Left lung (tissue), 10 donors: ENCODE measurements around the gene HINT2. TPM values are rescaled to one million over a fixed set of nuclear protein-coding genes. Genes with fewer than 3 reads are reported as not detected.
A peak's percentile ranks its signal among the peaks of the same experiment; 100 is the strongest.

Experiments
- ATAC-seq: fragments of 200-7000 bp; cut with Tn5 transposase; one replicate; pipeline ENCODE4 v1.9.1; 2020; ENCODE audit warnings: moderate library complexity
- DNase-seq, 4 donors: peaks; one replicate each; pipeline ENCODE4 v3.0.0-alpha.2; 2013 to 2020
- H3K27ac ChIP-seq, 2 donors: fragments of 200-600 bp; sonication (generic) in 1 of 2; one replicate each; pipeline versions ENCODE4 v1.5.0 to v1.8.0; 2020 to 2021
- H3K27me3 ChIP-seq, 2 donors: fragments of 200-600 bp; sonication (generic) in 1 of 2; one replicate each; pipeline versions ENCODE4 v1.5.0 to v1.8.0; 2020 to 2021
- H3K36me3 ChIP-seq, 2 donors: fragments of 200-600 bp; sonication (generic) in 1 of 2; one replicate each; pipeline versions ENCODE4 v1.5.0 to v1.8.0; 2020 to 2021
- H3K4me1 ChIP-seq, 2 donors: fragments of 200-600 bp; one replicate each; pipeline ENCODE4 v1.8.0; 2021
- H3K4me3 ChIP-seq, 2 donors: fragments of 200-600 bp; sonication (generic) in 1 of 2; one replicate each; pipeline versions ENCODE4 v1.5.0 to v1.8.0; 2020 to 2021; ENCODE audit warnings: mild to moderate bottlenecking in 1 of 2
- H3K9me3 ChIP-seq, 2 donors: fragments of 200-600 bp; sonication (generic) in 1 of 2; one replicate each; pipeline versions ENCODE4 v1.5.0 to v1.8.0; 2020 to 2021
- CTCF ChIP-seq, 2 donors: fragments of 200-600 bp; sonication (generic) in 1 of 2; IDR thresholded peaks; one replicate each; pipeline versions ENCODE4 v1.5.0 to v1.8.0; 2021; ENCODE audit warnings: antibody characterized with exemption in 2 of 2
- intact Hi-C, 2 donors: fragments of 100-400 bp; cut with DNase I; formaldehyde crosslinking; loops; one replicate each; pipeline versions ENCODE4 v1.11.2 to v1.14.2; 2022
- polyA plus RNA-seq, 6 donors: library from polyadenylated mRNA; unstranded; fragments of 120-200 nt; gene quantifications; one replicate each; pipeline ENCODE4 v1.2.1, GENCODE V29; 2013; ENCODE audit not compliant: insufficient read length in 6 of 6
- total RNA-seq, 2 donors: library from RNA; stranded (reverse); fragmentation: NEBNext Ultra II Directional; extraction: Animal tissue kit (Norgen Biotek cat#: 25700); gene quantifications; one replicate each; pipeline ENCODE4 v1.2.1, GENCODE V29; 2021
- donor health status: DM: no; HTN: yes; CAD: no.
- donor health status: DM: no; HTN: no; CAD: no.

HINT2 gene
- total and polyA plus RNA-seq, 8 donors, result 26.3 to 45.3 (median 32.9) TPM

- intact Hi-C loops, result no loop called here
- DNase-seq (no peak), ATAC-seq (no peak)
- Histone ChIP-seq H3K27me3 (peaks cover 0 to 23% of the 10 kb centered on the region in 2 donors), H3K36me3 (no peaks in the 10 kb centered on the region), H3K27ac (no peak overlapping the region), H3K9me3 (no peaks in the 10 kb centered on the region), H3K4me3 (no peak overlapping the region), H3K4me1 (peaks cover 0 to 23% of the 10 kb centered on the region in 2 donors)
- TF ChIP-seq CTCF (IDR thresholded peaks at IDR 0.05), result no peak
Observed at GRCh38 chr9:35835766-35836165, 20.9 kb upstream of the HINT2 start.

DNA sequence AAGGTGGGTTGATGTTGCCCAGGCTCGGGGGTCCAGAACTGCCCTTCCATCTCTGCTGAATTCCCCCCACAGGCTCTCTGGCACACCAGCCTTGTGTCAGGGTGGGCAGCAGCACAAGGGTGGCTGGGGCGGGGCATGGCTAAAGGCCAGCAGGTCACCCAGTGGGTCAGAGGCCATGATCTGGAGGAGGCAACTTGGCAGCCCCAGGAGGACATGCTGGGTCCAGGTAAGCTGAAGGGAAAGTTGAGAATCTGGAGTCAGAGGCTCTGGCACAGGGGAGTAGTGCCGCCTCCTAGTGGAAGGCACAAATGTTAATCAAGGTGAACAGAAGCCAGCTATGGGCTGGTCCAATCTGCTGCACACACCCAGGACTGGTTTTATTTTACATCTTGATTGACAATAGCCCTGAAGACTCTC, 20.4 kb upstream of the HINT2 start:
- TF ChIP-seq CTCF (IDR thresholded peaks at IDR 0.05), result no peak
- no peaks in the 10 kb centered on the region for H3K36me3 ChIP-seq
- H3K4me3 ChIP-seq, result no peak overlapping the region
- H3K27me3 ChIP-seq, result peaks cover 0 to 17% of the 10 kb centered on the region in 2 donors
- H3K4me1 ChIP-seq, result peaks cover 1 to 23% of the 10 kb centered on the region in 2 donors
- intact Hi-C loops, result no loop called here
- DNase-seq (no peak), ATAC-seq (peak; percentile 19)
- no peaks in the 10 kb centered on the region for H3K9me3 ChIP-seq
- no peak overlapping the region for H3K27ac ChIP-seq

GRCh38 chr9:35834260-35835215, 19.7 kb upstream of the HINT2 start:
- no peaks in the 10 kb centered on the region for H3K36me3 ChIP-seq
- no peak overlapping the region for H3K27ac ChIP-seq
- H3K4me1 ChIP-seq, result peaks cover 6 to 29% of the 10 kb centered on the region in 2 donors
- ATAC-seq (no peak), DNase-seq (no peak)
- intact Hi-C loops, result no loop called here
- H3K4me3 ChIP-seq, result no peak overlapping the region
- H3K9me3 ChIP-seq, result no peaks in the 10 kb centered on the region
- H3K27me3 ChIP-seq, result peaks cover 0 to 11% of the 10 kb centered on the region in 2 donors
- TF ChIP-seq CTCF (IDR thresholded peaks at IDR 0.05), result no peak

GRCh38 chr9:35832814-35833213, 18.0 kb upstream of the HINT2 start:
- intact Hi-C loops, result no loop called here
- ATAC-seq, result peak; percentile 33
- H3K27me3 ChIP-seq, result no peaks in the 10 kb centered on the region
- no peaks in the 10 kb centered on the region for H3K9me3 ChIP-seq
- H3K4me1 ChIP-seq, result peaks cover 6 to 34% of the 10 kb centered on the region in 2 donors
- TF ChIP-seq CTCF (IDR thresholded peaks at IDR 0.05), result no peak
- H3K27ac ChIP-seq, result no peak overlapping the region
- H3K36me3 ChIP-seq, result no peaks in the 10 kb centered on the region
- peak in 1 of 4 donors; percentile 53 for DNase-seq
- no peak overlapping the region for H3K4me3 ChIP-seq

DNA sequence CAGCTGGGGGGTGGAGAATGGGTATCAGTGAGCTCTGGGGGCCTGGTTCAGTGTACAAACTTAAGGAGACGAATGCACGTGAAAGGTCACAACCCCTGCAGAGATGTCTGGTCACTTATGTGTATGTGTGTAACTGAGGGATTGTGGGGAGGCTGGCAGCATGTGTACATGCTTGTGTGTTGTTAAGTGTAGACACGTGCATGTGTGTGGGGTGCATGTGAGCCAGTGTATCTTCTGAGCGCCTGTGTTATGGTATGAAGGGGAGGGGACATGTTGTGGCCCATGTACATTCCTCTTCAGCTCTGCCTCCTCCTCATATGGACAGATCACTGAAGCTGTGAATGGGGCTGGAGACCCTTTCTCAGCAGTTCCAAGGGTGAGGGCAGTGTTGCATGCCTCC, 16.2 kb upstream of the HINT2 start:
- intact Hi-C loops, result no loop called here
- no peaks in the 10 kb centered on the region for H3K36me3 ChIP-seq
- H3K27me3 ChIP-seq, result no peaks in the 10 kb centered on the region
- TF ChIP-seq CTCF (IDR thresholded peaks at IDR 0.05), result no peak
- H3K27ac ChIP-seq, result no peak overlapping the region
- H3K4me1 ChIP-seq, result peaks cover 6 to 39% of the 10 kb centered on the region in 2 donors
- no peak for ATAC-seq
- H3K9me3 ChIP-seq, result no peaks in the 10 kb centered on the region
- no peak for DNase-seq
- no peak overlapping the region for H3K4me3 ChIP-seq
